Heart right ventricle (tissue), 16 donors: ENCODE data around the gene PON2. TPM values are rescaled to one million over a fixed set of nuclear protein-coding genes. Genes with fewer than 3 reads are reported as not detected.
A peak's percentile ranks its signal among the peaks of the same experiment; 100 is the strongest.

ENCODE experiments used
- ATAC-seq, 8 donors: fragments of 200-7000 bp; cut with Tn5 transposase; one replicate each; pipeline ENCODE4 v1.9.1; 2020; ENCODE audit warnings: mild to moderate bottlenecking in 8 of 8, moderate library complexity in 8 of 8, moderate number of reproducible peaks in 1 of 8
- DNase-seq, 2 donors: peaks; one replicate each; pipeline ENCODE4 v3.0.0-alpha.2; 2020
- H3K27ac ChIP-seq, 10 donors: fragments of 200-600 bp; sonication (generic) in 2 of 10; one replicate each; pipeline versions ENCODE4 v1.5.0 to v1.8.0; 2020 to 2022; ENCODE audit warnings: mild to moderate bottlenecking in 3 of 10
- H3K27me3 ChIP-seq, 7 donors: fragments of 200-600 bp; one replicate each; pipeline ENCODE4 v1.8.0; 2021 to 2022; ENCODE audit warnings: mild to moderate bottlenecking in 2 of 7
- H3K36me3 ChIP-seq, 9 donors: fragments of 200-600 bp; sonication (generic) in 1 of 9; one replicate each; pipeline versions ENCODE4 v1.5.0 to v1.8.0; 2020 to 2022; ENCODE audit warnings: mild to moderate bottlenecking in 2 of 9
- H3K4me1 ChIP-seq, 9 donors: fragments of 200-600 bp; sonication (generic) in 1 of 9; one replicate each; pipeline versions ENCODE4 v1.5.0 to v1.8.0; 2020 to 2022; ENCODE audit warnings: mild to moderate bottlenecking in 4 of 9
- H3K4me3 ChIP-seq, 10 donors: fragments of 200-600 bp; sonication (generic) in 2 of 10; one replicate each; pipeline versions ENCODE4 v1.5.0 to v1.8.0; 2020 to 2022; ENCODE audit warnings: mild to moderate bottlenecking in 7 of 10, moderate library complexity in 2 of 10
- H3K9me3 ChIP-seq, 11 donors: fragments of 200-600 bp in 10 of 11; sonication (generic) in 2 of 11; one replicate each; pipeline versions ENCODE4 v1.5.0 to v1.8.0; 2013 to 2022; ENCODE audit warnings: mild to moderate bottlenecking in 2 of 11, control low read depth in 1 of 11, moderate library complexity in 1 of 11
- WGBS, 2 donors: extraction: QIAGEN DNeasy Blood & Tissue Kit; methylation state at CpG; one replicate each; pipeline ENCODE4 v1.1.7; 2013; ENCODE audit warnings: inconsistent platforms in 1 of 2; 5-methylcytosine and 5-hydroxymethylcytosine counted together
- intact Hi-C, 10 donors: fragments of 100-400 bp; cut with DNase I; formaldehyde crosslinking; loops; one replicate each; pipeline versions ENCODE4 v1.11.1 to v1.14.2; 2022
- polyA plus RNA-seq, 2 donors: library from polyadenylated mRNA; stranded (reverse); fragments of 200-250 nt; gene quantifications; one replicate each; pipeline ENCODE4 v1.2.3, GENCODE V29; 2013
- total RNA-seq, 10 donors: library from RNA; stranded (reverse); fragmentation: NEBNext Ultra II Directional in 3 of 10; extraction: Animal tissue kit (Norgen Biotek cat#: 25700) in 3 of 10; gene quantifications; one replicate each; pipeline versions ENCODE4 v1.2.1 to v1.2.4, GENCODE V29; 2021 to 2023
- TF ChIP-seq, protein P1 (sequence below), 9 donors: fragments of 200-600 bp; sonication (generic) in 2 of 9; IDR thresholded peaks; one replicate each; pipeline versions ENCODE4 v1.5.0 to v1.8.0; 2021 to 2022; ENCODE audit warnings: antibody characterized with exemption in 9 of 9, mild to moderate bottlenecking in 5 of 9, moderate library complexity in 1 of 9
- donor health status: Arrhythmogenic right ventricular cardiomyopathy.
- donor health status: ischemic (EF 13 %, LVEDD 7.1; RV severe dilation, severe dysfunction).
- donor health status: healthy with polysubstance abuse.
- donor health status: DM: no; HTN: yes; CAD: no.
- donor health status: DM: no; HTN: no; CAD: no.
- donor health status: ischemic (EF 25% LVEDD 6.9; RV normal size, moderate dysfunction).
- donor health status: ischemic (EF 25% LVEDD 5.7; RV mildly dilated, moderate dysfunction).
- donor health status: healthy.
- donor health status: DM: yes; HTN: yes; CAD: no.
- donor health status: Ischemic cardiomyopathy.
- donor health status: ischemic (EF 35%, LVEDD 5.7; RV mildly dilated, moderate dysfunction).
- donor health status: nonischemic (EF 11% LVEDD 7.7; RV severe dilation, severe dysfunction).
- donor health status: DM: yes; HTN: yes; CAD: no.
- donor health status: PGD.
- donor health status: ischemic (EF 29% LVEDD 5.4; RV normal size, mild dysfunction).
- donor health status: nonischemic (EF 23%, LVEDD 6.1; RV moderate dilation, normal function).

The PON2 gene
- total and polyA plus RNA-seq, 12 donors: 24.8 to 43.4 (median 32.0) TPM

DNA sequence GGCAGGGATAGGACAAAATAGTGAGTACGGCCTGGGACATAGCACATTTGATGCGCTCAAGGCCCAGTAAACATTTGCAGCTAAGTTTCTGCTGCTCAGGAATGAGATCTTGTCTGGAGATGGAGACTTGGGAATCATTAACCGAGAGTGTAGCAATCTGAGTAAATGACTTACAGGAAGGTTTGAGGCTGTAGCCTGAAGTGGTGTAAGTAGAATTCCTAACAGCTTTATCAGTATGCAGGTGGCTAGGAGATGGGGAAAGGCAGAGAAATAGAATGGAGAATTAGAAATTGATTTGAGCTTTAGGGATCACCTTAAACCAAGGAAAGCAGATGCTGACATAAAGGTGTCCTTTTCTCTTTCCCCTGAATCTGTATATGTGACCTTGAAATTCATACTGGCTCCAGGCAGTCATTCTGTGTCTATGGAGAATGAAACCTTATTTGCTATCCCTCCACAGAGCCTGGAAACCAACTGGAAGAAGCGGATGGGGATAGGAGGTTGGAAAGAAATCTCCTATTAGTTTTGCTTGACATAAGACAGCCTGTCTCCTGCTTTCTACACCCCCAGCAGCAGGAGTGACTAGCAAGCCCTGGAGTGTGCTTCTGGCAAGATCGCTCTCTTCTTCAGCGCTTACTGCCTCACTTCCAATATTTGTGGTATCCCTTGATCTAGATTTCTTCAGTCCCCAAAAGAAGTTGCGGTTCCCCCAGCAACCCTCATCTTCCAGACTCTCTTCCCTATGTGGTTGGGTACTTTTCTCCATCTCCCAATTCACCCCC, 6.4 kb upstream of the PON2 start:
- ATAC-seq (no peak), DNase-seq (no peak)
- H3K36me3 ChIP-seq: no peaks in the 10 kb centered on the region
- H3K27me3 ChIP-seq: no peaks in the 10 kb centered on the region
- H3K4me3 ChIP-seq: no peak overlapping the region
- H3K9me3 ChIP-seq: no peaks in the 10 kb centered on the region
- intact Hi-C loops: no loop called here
- TF ChIP-seq, protein P1, sequence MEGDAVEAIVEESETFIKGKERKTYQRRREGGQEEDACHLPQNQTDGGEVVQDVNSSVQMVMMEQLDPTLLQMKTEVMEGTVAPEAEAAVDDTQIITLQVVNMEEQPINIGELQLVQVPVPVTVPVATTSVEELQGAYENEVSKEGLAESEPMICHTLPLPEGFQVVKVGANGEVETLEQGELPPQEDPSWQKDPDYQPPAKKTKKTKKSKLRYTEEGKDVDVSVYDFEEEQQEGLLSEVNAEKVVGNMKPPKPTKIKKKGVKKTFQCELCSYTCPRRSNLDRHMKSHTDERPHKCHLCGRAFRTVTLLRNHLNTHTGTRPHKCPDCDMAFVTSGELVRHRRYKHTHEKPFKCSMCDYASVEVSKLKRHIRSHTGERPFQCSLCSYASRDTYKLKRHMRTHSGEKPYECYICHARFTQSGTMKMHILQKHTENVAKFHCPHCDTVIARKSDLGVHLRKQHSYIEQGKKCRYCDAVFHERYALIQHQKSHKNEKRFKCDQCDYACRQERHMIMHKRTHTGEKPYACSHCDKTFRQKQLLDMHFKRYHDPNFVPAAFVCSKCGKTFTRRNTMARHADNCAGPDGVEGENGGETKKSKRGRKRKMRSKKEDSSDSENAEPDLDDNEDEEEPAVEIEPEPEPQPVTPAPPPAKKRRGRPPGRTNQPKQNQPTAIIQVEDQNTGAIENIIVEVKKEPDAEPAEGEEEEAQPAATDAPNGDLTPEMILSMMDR (IDR thresholded peaks at IDR 0.05): no peak
- no peak overlapping the region for H3K27ac ChIP-seq
- 80 to 83% methylated on average over 7 of the region's 7 CpGs for WGBS, 2 donors
- H3K4me1 ChIP-seq: no peaks in the 10 kb centered on the region

- Histone ChIP-seq H3K27ac (no peak overlapping the region), H3K4me1 (peaks cover 0 to 3% (median 0%) of the 10 kb centered on the region in 9 donors), H3K36me3 (no peaks in the 10 kb centered on the region), H3K27me3 (no peaks in the 10 kb centered on the region), H3K9me3 (no peaks in the 10 kb centered on the region), H3K4me3 (no peak overlapping the region)
- DNase-seq: no peak
- no peak for ATAC-seq
- intact Hi-C loops: no loop called here
- 93 to 94% methylated on average over 3 of the region's 3 CpGs for WGBS, 2 donors
- TF ChIP-seq, protein P1 (IDR thresholded peaks at IDR 0.05): no peak
These were observed 5.7 kb upstream of the PON2 start for GRCh38 chr7:95440394-95441038.

DNA sequence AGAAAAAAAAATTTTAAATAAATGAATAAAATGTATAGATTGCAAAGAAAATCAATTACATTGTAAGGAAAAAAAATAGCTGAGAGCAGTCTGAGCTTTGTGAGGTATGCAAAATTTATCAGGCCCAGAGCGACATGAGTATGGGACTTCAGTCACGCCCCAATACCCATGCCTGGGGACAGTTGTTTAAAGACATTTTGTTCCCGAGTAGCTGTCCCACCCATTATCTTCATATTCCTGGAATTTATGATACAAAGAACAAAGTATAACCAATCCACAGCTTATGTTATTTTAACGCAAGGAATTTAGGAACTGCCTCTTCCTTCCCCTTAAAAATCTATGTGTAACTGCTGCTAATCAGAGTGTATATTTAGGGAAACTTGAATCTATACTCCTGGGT, 1.6 kb upstream of the PON2 start:
- Histone ChIP-seq H3K27me3 (no peaks in the 10 kb centered on the region), H3K9me3 (no peaks in the 10 kb centered on the region), H3K4me1 (peaks cover 0 to 18% (median 9%) of the 10 kb centered on the region in 9 donors), H3K4me3 (no peak overlapping the region), H3K36me3 (no peaks in the 10 kb centered on the region), H3K27ac (no peak overlapping the region)
- intact Hi-C loops: loop anchor here in 1 of 10 donors (5.0 kb wide), 1 partner anchor 41 kb away; no protein-coding TSS in a partner anchor
- DNase-seq (no peak), ATAC-seq (no peak)
- TF ChIP-seq, protein P1 (IDR thresholded peaks at IDR 0.05): no peak
- 64 to 85% methylated on average over 4 of the region's 4 CpGs for WGBS, 2 donors

DNA sequence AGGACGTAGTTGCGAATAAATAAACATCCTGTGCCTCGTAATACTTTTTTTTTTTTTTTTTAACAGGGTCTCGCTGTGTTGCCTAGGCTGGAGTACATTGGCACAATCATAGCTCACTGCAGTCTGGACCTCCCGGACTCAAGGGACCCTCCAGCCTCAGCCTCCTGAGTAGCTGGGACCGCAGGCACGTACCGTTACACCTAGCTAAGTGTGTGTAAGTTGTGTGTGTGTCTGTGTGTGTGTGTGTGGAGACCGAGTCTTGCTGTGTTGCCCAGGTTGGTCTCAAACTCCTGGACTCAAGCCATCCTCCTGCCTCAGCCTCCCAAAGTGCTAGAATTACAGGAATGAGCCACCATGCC, 573 bp upstream of the PON2 start:
- Histone ChIP-seq H3K4me3 (peak overlapping the region; percentile 50 to 90 (median 80)), H3K27ac (peak overlapping the region; percentile 65 to 98 (median 92)), H3K36me3 (no peaks in the 10 kb centered on the region), H3K4me1 (peaks cover 0 to 18% (median 9%) of the 10 kb centered on the region in 9 donors), H3K9me3 (no peaks in the 10 kb centered on the region), H3K27me3 (no peaks in the 10 kb centered on the region)
- intact Hi-C loops: loop anchor here in 1 of 10 donors (5.0 kb wide), 1 partner anchor 42 kb away; no protein-coding TSS in a partner anchor
- peak in 3 of 8 donors; percentile 7 to 31 (median 9) for ATAC-seq
- DNase-seq: peak in 1 of 2 donors; percentile 6
- 54 to 58% methylated on average over 9 of the region's 9 CpGs for WGBS, 2 donors
- TF ChIP-seq, protein P1 (IDR thresholded peaks at IDR 0.05): no peak
